Dedifferentiated amniotic fluid mesenchymal stem cell (primary cell): ENCODE results near the gene WDR33.
A peak's percentile ranks its signal among the peaks of the same experiment; 100 is the strongest.

ENCODE experiments used
- DNase-seq: peaks from one replicate; pipeline ENCODE4 v3.0.0-alpha.2; 2016; ENCODE audit errors: extremely low spot score

WDR33 gene

GRCh38 chr2:127719301-127720218, 91.4 kb downstream of the WDR33 start:
- DNase-seq: no peak

- DNase-seq: no peak
These were observed 92.7 kb downstream of the WDR33 start for GRCh38 chr2:127718271-127718670.

- no peak for DNase-seq
These were observed 95.1 kb downstream of the WDR33 start for GRCh38 chr2:127715778-127716449.

GRCh38 chr2:127713562-127713961, 97.4 kb downstream of the WDR33 start:
- DNase-seq: no peak

DNA sequence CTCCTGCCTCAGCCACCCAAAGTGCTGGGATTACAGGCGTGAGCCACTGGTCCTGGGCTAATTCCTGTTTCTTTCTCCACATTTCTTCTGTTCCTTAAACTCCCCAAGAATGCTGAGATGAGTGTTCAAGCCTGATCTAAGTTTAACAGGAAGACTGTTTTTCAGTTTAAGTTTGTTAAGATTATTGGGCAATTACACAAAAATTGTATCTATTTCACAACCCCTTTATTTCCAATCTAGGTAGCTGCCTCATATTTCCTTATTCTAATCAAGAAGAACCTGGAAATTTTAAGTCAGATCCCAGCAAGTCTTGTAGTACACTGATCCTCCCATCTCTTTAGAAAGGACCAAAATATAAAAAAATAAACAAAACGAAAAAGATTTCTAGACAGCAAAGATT, 98.0 kb downstream of the WDR33 start:
- no peak for DNase-seq

DNA sequence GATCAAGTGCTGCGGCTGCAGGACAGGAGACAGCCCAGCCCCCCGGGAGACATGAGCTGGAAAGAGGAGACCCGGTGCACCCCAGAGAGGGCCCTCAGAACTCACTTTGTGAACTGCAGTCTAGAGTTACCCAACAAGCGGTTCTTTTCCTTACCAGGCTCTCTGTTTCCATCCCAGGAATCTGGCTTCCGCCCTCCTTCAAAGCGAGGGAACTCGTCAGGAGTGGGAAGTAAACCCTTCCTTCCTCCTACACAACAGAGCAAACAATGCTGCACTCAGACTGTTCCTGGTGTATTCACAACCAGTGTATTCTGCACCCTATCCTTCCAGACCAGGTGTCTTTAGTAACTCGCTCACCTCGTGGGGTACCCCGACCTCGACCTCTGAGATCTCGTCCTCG, 101.6 kb downstream of the WDR33 start:
- no peak for DNase-seq

GRCh38 chr2:127707890-127708648, 102.9 kb downstream of the WDR33 start:
- DNase-seq: no peak

GRCh38 chr2:127706215-127706990, 104.6 kb downstream of the WDR33 start:
- DNase-seq: no peak

- DNase-seq: no peak
These were observed 105.4 kb downstream of the WDR33 start for GRCh38 chr2:127705391-127706065.

DNA sequence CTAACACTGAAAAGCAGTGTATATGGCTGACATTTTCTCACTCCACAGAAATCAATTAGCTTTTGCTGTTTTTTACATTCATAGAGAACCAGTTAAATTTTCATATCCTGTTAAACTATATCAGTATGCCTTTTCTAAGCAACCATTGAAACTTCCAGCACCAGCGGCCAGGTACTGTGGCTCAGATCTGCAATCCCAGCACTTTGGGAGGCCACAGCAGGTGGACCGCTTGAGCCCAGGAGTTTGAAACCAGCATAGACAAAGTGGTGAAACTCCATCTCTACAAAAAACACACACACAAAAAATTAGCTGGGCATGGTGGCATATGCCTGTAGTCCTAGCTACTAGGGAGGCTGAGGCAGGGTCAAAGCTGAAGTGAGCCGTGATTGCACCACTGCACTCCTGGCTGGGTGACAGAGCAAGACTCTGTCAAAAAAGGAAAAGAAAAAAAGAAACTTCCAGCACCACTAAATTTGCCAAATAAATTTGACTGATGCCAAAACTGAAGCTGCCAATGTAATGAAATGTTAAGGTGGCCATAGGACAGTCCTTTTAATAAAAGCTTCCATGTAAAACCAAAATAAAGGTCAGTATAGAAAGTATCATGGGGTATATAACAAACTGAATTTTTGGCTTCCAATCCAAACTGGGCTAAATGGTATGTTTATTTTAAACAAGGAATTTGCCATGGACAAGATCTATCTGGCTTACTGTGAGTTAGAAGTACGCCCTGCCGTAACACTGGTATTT, 106.2 kb downstream of the WDR33 start:
- DNase-seq: no peak

- DNase-seq: no peak
These were observed 107.7 kb downstream of the WDR33 start for GRCh38 chr2:127703282-127703681.

DNA sequence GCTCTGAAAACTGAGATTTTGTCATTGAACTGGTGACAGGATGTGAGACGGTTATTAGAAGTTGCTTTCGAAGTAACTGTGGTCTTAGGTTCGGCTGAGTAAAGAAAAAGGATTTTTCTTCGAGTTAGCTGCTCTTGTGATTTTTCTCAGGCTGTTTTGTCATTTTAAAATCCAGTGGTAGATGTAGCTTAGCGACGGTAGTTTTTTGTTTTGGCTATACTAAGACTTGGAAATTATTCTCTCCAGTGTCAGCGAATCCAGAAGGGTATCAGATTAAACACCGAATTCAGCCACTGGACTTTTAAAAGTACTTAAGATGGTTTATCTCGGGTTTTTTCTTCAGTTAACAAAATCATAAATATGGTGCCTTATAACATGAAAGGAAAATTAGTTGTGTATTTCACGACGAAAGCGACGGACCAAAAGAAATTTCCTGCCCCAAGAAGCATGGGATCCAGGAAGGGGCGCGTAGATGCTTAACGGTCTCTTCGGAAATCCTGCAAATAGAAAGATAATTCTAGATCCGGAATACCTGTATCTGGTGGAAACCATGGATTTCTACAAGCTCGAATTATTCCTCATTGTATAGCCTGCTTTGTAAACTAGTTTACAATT, 108.5 kb downstream of the WDR33 start:
- DNase-seq: no peak

DNA sequence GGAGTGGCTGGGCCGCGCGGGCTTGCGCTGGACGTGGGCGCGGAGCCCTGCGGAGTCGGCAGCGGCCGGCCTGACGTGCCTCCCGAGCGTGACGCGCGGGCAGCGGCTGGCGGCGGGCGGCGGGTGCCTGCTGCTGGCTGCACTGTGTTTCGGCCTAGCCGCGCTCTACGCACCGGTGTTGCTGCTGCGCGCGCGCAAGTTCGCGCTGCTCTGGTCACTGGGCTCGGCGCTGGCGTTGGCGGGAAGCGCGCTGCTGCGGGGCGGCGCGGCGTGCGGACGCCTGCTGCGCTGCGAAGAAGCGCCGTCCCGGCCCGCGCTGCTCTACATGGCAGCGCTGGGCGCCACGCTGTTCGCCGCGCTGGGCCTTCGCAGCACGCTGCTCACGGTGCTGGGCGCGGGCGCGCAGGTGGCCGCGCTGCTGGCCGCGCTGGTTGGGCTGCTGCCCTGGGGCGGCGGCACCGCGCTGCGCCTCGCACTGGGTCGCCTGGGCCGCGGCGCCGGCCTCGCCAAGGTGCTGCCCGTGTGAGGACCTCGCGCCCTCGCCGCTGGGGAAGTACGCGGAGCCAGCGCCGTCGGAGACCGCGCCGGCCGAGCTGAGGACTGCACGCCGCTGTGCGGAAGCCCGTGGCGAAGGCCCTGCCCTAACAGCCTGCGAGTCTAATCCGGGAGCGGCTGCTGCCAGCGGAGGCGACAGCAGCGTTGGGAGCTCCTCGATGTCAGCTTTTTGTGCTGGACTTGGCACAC, 109.1 kb downstream of the WDR33 start:
- peak; percentile 44 for DNase-seq

DNA sequence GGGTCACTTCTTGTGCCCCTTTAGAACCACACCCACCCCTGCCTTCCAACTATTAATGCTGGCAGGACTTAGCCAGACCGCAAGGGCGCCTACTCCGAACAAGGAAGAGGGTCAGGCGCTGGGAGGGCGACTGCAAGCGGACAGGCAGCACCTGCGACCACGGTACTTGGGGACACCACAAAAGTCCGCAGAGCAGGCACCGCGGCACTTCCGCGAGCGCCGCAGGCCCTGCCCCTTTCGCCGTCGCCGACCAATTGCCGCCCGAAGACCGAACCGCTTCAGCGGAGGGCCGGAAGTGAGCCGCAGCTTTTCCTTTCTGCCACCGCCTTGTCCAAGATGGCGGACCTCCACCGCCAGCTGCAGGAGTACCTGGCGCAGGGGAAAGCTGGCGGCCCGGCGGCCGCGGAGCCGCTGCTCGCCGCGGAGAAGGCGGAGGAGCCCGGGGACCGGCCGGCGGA, 109.7 kb downstream of the WDR33 start, which contains the start of gene SFT2D3:
Gene SFT2D3 (plus strand): TSS at position 305 of the 458 bp plus-strand sequence. CDS start 32 bp downstream, at position 337.
- peak; percentile 88 for DNase-seq

DNA sequence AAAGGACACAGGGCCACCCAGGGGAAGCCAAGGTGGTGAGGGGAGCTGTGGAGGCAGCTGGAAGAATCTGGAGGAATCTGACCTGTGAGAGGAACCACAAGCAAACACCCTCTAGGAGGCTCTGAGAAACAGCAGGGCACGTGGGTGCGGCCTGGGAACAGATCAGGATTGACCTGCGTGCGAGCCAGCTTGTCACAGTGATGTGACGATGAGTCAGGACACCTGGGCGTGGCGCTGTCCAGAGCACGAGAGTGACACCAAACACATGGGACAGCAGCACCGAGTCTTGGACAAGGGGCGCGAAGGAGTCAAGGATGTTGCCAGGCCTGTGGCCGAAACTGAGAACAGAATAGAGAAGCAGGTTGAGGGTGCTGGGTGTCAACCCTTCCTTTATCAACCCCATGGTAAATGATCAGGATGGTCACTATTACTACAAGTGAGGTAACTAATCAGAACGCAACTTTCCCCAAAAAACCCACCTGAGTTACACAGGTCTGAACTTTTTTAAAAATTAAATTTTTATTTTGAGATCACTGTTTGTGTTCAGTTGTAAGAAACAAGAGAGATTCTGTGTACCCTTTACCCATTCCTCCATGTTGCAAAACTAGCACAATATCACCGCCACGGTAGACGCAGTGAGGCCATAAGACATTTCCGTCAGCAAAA, 110.3 kb downstream of the WDR33 start:
- no peak for DNase-seq

DNA sequence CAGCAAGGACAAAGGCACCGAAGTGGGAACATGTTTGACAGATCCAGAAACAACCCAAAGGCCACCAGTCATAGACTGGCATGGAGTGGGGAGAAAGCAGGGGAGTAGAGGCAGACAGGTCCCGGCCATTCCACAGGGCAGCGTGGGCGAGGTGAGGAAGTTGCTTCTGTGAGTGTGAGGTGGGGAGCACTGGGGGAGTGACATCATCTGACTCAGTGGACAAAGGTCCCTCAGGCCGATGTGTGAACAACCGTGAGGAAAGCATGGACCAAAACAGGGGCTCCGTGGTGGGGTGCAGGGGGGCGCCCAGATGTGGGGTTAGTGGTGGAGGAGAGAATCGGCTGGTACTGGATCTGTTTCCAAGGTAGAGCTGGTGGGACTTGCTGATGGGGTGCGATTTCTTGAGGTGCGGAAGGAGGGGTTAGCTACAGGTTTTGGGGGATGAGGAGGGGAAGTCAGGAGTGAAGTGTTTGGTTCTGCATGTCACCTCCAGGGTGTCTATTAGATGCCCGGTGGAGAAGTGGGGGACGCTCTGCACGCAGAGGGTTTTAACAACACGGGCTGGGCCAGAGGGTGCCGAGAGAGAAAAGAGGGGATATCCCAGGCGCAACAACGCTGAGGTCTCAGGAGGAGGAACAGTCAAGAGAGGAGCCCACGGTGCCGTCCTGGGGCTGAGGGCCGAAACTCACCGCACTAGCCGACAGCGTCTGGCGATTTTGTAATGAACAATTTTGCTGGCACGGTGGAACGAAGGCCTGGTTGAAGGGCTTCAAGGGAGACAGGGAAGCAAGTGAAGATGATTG, 112.2 kb downstream of the WDR33 start:
- no peak for DNase-seq

- DNase-seq: no peak
These were observed 113.3 kb downstream of the WDR33 start for GRCh38 chr2:127697482-127698180.
